NCI-H2171 (cell line): ENCODE data around the gene RBM7.

Source experiments
- DNase-seq: peaks from one replicate; lab custom pipeline; 2025; lab: John Stamatoyannopoulos, UW

The RBM7 gene, protein sequence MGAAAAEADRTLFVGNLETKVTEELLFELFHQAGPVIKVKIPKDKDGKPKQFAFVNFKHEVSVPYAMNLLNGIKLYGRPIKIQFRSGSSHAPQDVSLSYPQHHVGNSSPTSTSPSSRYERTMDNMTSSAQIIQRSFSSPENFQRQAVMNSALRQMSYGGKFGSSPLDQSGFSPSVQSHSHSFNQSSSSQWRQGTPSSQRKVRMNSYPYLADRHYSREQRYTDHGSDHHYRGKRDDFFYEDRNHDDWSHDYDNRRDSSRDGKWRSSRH

GRCh38 chr11:114400216-114400914 is at the start of gene RBM7, which contains the start of gene C11orf71:
TSS of gene RBM7 (plus strand) at chr11:114400666. CDS start at chr11:114400672, 6 bp downstream.
TSS of gene C11orf71 (minus strand) at chr11:114400511. CDS start at chr11:114400331, 180 bp downstream.
- DNase-seq, result peak; percentile 94

GRCh38 chr11:114353443-114353842 is 47.0 kb upstream of the RBM7 start:
- no peak for DNase-seq

- DNase-seq, result no peak
Observed at GRCh38 chr11:114354076-114354475, 46.4 kb upstream of the RBM7 start.

- no peak for DNase-seq
Observed at GRCh38 chr11:114358716-114359115, 41.8 kb upstream of the RBM7 start.

DNA sequence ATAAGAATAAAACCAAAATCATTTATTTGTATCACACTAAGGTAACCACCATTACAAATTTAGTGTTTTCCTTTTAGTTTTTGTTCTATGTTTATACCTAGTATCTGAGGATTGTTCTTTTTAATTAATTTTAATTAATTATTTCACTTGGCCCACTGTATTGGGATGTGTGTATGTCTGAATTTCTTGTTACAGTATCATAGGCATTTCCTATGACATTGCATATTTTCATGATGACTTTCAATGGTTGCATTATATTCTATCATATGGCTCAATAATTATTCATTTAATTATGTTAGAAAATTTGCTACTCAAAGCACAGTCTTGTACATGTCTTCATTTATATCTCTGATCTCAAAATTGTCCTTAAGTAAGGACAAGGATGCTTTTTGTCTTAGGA is 41.1 kb upstream of the RBM7 start:
- no peak for DNase-seq

DNA sequence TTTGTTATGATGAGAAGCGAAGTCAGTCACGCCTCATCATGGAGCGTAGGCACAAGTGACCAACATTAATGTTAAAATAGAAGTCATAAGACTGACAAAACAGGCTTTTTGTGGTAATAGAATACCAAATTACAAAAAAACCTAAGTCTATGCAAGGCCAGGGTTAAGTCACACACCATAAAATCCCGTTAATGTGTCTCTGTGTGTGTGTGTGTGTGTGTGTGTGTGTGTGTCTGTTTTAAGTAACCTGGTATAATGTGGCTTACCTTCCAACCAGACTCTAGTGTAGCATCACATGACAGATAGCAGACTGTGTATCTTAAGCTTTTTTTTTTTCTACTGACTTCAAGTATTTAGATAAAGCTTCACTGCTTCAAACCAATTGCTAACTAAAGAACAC is 38.1 kb upstream of the RBM7 start:
- no peak for DNase-seq

DNA sequence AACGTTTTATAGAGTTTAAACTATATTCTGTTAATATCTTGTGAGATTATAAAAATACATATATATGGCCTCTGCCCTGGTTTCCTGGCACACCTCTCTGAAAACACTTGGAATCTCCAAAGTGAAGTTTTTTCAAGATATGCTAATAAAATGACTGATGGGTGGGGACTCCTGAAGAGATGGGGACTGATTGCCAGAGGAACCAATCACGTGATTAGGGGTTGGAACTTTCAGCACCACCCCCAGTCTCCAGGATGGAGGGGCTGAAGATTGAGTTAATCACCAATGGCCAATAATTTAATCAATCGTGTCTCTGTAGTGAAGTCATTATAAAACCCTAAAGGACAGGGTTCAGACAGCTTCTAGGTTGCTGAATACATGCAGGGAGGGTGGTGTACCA is 37.5 kb upstream of the RBM7 start:
- no peak for DNase-seq

- DNase-seq, result no peak
Observed at GRCh38 chr11:114366331-114367243, 33.9 kb upstream of the RBM7 start.

GRCh38 chr11:114367244-114367957 is 33.1 kb upstream of the RBM7 start:
- no peak for DNase-seq

GRCh38 chr11:114368918-114369680 is 31.4 kb upstream of the RBM7 start:
- DNase-seq, result no peak

DNA sequence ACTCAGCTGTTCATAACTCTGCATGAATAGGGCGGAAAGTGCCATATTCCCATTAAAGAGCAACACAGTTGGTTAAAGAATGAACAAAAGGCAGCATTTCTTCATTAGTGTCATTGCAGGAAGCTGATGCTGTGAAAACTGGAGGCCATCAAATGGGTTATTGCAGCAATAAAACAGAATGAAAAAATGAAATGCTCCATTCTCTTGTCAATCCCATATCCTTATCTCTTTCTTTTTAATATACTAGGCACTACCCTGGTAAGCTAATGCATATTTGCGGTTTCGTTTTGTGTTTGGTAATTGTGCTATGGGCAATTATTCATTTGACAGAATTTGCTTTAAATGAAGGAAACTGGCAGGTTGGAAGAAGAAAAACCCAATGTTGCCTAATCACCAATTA is 25.4 kb upstream of the RBM7 start:
- DNase-seq, result no peak

GRCh38 chr11:114377612-114378267 is 22.7 kb upstream of the RBM7 start:
- DNase-seq, result no peak

DNA sequence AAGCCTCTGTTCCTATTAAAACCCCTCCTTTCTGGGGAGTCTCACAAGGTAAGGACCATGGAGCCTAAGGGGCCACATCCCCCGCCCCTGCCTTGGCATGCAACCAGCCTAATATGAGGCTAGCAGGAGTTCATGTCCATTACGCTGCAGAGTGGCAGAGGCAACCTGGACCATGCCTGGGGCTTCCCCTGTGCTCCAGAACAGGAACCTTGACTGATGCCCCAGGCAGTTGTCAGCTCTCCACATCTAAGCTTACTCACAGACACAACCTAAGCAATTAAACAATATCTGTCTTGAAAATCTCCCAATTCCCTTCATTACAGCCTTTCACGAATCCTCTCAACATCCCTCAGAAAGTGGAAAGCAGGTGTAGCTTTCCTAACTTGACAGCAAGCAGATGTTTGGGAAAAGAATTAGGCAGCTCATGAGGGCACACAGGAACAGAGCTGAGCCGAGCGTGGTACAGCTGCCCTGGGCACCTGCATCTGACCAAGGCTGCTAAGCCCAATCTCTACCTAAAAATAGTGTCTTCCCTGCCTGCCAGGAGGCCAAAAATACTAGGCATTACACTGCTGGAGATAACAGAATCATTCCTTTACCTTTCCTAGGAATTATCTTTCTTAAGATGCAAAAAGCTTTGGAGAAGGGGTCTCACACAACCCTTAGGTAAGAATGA is 20.9 kb upstream of the RBM7 start:
- no peak for DNase-seq

GRCh38 chr11:114382509-114382908 is 18.0 kb upstream of the RBM7 start:
- DNase-seq, result no peak

DNA sequence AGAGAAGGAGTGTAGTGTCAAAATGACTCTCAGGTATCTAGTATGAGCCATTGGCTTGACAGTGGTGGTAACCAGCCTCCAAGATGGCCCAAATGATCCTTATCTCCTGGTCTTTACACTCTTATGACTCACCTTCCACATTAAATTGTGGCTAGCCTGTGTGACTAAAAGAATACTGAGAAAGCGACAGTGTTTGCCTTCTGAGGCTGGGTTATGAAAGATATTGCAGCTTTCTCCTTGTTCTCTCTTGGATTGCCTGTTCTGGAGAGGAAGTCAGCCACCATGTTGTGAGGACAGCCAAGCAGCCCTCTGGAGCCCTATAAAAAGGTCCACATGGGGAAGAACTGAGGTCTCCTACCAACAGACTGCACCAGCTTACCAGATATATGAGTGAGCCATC is 16.0 kb upstream of the RBM7 start:
- DNase-seq, result no peak

DNA sequence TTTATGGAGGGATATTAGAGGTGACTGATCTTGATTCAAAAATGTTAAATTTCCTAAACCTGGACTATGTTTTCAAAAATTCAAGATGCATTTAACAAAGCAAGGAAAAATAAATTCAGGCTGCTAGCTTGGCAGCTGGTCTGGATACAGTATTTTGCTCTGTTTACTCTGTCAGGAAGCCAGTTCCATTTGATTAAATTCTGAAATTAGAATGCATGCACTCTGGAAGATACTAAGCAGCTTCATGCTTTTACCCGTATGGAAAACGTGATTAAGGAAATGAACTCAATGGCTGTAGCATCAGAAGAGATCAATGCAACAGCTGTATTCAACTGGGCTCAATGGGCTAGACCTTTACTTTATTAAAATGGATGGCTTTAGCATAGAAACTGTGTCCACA is 14.3 kb upstream of the RBM7 start:
- DNase-seq, result no peak

- DNase-seq, result no peak
Observed at GRCh38 chr11:114386545-114386944, 13.9 kb upstream of the RBM7 start.

DNA sequence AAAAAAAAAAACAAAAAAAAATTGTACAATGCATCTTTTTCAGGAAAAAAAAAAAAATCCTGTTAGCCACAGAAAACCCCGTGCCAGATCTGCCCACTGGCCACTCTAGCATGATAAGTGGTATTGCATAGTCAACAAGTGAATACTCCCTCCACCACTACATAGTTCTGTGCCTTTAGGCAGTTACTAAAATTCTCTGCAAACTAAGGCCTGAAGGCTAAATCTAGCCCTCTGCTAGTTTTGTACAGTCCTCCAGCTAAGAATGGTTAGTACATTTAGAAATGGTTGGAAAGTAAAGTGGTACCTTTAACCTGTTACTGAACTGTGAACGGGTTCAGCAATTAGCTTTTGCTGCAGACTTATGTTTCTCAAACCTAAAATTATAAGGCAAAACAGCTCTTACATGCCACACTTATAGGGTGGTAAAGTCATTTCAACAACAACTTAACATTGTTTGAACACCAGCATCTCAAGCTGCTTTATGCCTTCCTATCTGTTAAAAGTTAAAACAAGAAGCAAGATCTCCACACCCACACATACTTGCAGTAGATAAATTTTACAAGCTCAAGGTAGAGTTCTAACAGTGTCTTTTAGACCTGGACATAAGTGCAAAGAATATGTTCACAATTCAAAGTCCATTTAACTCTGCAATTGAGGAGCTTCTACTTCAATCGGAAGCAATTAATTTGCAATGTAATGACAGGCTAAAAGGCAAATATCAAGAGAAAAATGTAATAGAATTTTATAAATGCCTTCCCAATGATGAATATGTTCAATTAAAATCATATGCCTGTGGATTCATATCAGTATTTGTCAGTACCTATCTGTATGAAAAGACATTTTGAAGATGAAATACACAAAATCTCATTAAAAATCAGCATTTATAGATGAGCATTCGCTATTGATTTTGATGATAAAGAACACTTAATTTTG is 7.5 kb upstream of the RBM7 start:
- no peak for DNase-seq

DNA sequence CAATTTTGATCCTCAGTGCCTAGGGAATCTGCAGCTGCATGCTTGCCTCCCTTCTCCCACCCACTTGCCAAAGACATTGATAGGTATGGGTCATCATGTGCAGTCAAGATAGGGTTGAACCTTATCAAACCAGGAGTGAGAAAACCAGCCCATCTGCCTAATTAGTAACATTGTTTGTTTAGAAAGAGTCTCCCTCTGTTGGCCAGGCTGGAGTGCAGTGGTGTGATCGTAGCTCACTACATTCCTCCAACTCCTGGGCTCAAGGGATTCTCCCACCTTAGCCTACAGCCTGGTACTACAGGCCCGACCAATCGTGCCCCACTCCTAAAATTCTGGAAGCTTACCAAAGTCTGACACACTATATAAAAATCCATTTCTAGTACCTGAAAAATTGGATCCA is 4.7 kb upstream of the RBM7 start:
- no peak for DNase-seq
